A673 (cell line): ENCODE results near the gene CHST7.

ENCODE experiments used
- EZH2 ChIP-seq: fragments of 200-600 bp; sonication (generic); IDR thresholded peaks from 2 replicates; pipeline ENCODE4 v1.6.1; 2017; ENCODE audit warnings: borderline replicate concordance, low read depth, mild to moderate bottlenecking, mixed read lengths, antibody characterized with exemption, low read length; ENCODE audit not compliant: poor library complexity, severe bottlenecking
- TF ChIP-seq, protein P1 (sequence below): fragments of 300-800, 200-600 bp; sonication (generic); conservative IDR thresholded peaks from 2 replicates; pipeline ENCODE4 v1.5.1; 2017; ENCODE audit warnings: low read depth, mild to moderate bottlenecking, antibody characterized with exemption, low read length, moderate library complexity, mixed read lengths

DNA sequence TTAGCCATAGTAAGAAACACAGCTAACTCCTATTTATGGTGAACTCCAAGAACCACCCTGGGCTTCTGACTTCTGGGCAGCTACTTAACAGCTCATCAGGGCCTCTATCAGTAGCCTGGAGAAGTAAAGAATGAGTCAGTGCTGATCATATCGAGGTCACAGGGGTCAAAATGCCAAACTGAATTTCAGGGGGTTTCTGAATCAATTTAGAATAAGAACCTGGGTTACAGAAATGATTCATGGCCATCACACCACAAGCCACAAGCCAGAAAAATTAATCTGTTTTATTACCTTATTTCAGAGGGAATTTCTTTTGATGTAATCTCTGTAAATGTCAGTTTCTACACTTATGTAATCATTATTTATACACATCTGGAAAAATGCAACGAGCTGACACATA is 64.4 kb downstream of the CHST7 start:
- TF ChIP-seq, protein P1, sequence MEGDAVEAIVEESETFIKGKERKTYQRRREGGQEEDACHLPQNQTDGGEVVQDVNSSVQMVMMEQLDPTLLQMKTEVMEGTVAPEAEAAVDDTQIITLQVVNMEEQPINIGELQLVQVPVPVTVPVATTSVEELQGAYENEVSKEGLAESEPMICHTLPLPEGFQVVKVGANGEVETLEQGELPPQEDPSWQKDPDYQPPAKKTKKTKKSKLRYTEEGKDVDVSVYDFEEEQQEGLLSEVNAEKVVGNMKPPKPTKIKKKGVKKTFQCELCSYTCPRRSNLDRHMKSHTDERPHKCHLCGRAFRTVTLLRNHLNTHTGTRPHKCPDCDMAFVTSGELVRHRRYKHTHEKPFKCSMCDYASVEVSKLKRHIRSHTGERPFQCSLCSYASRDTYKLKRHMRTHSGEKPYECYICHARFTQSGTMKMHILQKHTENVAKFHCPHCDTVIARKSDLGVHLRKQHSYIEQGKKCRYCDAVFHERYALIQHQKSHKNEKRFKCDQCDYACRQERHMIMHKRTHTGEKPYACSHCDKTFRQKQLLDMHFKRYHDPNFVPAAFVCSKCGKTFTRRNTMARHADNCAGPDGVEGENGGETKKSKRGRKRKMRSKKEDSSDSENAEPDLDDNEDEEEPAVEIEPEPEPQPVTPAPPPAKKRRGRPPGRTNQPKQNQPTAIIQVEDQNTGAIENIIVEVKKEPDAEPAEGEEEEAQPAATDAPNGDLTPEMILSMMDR: no peak
- no peak for TF ChIP-seq EZH2
